Measurements from ENCODE around the gene OXA1L.

DNA sequence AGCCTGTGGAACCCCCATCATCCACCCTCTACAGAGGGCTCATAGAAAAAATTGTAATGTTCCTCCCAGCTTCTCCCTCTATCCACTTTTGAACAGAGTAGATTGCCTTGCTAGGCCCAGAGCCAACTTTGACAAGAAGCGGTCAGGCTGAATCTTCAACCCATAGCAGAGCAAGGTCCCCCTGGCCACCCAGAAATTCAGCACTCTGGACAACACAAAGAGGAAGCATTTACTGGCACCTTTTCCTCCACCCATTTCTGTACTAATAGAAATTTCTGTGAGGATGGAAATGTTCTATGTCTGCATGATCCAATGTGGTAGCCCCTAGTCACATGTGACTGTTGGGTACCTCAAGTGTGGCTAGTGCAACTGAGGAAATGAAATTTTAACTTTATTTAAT is 42.7 kb upstream of the OXA1L start:
- TF ChIP-seq ZNF274 (IDR thresholded peaks at IDR 0.05; ENCODE audit: low read depth, low read length) (no peak), YY1 (IDR thresholded peaks at IDR 0.05; ENCODE audit: insufficient read depth, insufficient read length) (no peak)
